IMR-90 (cell line): ENCODE measurements around the gene ZNF74. TPM values are rescaled to one million over a fixed set of nuclear protein-coding genes. Genes with fewer than 3 reads are reported as not detected.
A peak's percentile ranks its signal among the peaks of the same experiment; 100 is the strongest.

Source experiments
- ATAC-seq: fragments of 200-7000 bp; cut with Tn5 transposase; 2 replicates; pipeline ENCODE4 v1.9.1; 2020; ENCODE audit warnings: low read depth, mild to moderate bottlenecking, moderate library complexity
- BruUV-seq: library from RNA; stranded (reverse); fragments of 400-500 nt; replicated peaks from 2 replicates; lab custom pipeline; 2021; lab: Mats Ljungman, UMichigan
- CTCF ChIA-PET: fragments of 300-600 bp; formaldehyde crosslinking; extraction: SDS; loops from one replicate; lab custom pipeline; 2021; ENCODE audit warnings: antibody characterized with exemption; lab: Yijun Ruan, JAX
- POLR2A ChIA-PET: fragments of 300-600 bp; sonication (Branson Sonifier 250); formaldehyde crosslinking; loops from one replicate; lab custom pipeline; 2022; ENCODE audit warnings: antibody characterized with exemption; ENCODE audit not compliant: unreplicated experiment; lab: Charles Lee
- DNase-seq: peaks from one replicate; pipeline ENCODE4 v3.0.0; 2013
- H2AFZ ChIP-seq: replicated peaks from 2 replicates; pipeline ENCODE3; 2013; ENCODE audit warnings: low read length, mild to moderate bottlenecking; ENCODE audit not compliant: poor library complexity
- H2AK5ac ChIP-seq: 2 replicates; pipeline ENCODE4 v1.6.1; 2013; ENCODE audit warnings: low read depth, low read length, inconsistent platforms
- H2AK9ac ChIP-seq: replicated peaks from 2 replicates; pipeline ENCODE3; 2013; ENCODE audit warnings: mild to moderate bottlenecking, low read depth, low read length, moderate library complexity; ENCODE audit not compliant: poor library complexity
- H2BK120ac ChIP-seq: 2 replicates; pipeline ENCODE4 v1.6.1; 2013; ENCODE audit warnings: low read depth, low read length, inconsistent platforms
- H2BK15ac ChIP-seq: 3 replicates; pipeline ENCODE4 v1.6.1; 2013; ENCODE audit warnings: low read depth, low read length, inconsistent platforms
- H2BK20ac ChIP-seq: 2 replicates; pipeline ENCODE4 v1.6.1; 2013; ENCODE audit warnings: low read depth, mild to moderate bottlenecking, inconsistent platforms, low read length, moderate library complexity
- H2BK5ac ChIP-seq: 2 replicates; pipeline ENCODE4 v1.6.1; 2013; ENCODE audit warnings: mild to moderate bottlenecking, low read depth, low read length, inconsistent platforms; ENCODE audit not compliant: poor library complexity, severe bottlenecking
- H3K14ac ChIP-seq: replicated peaks from 2 replicates; pipeline ENCODE4 v1.6.1; 2013; ENCODE audit warnings: low read depth, low read length, inconsistent platforms
- H3K18ac ChIP-seq: 2 replicates; pipeline ENCODE4 v1.6.1; 2013; ENCODE audit warnings: low read depth, low read length, control low read depth
- H3K23ac ChIP-seq: 2 replicates; pipeline ENCODE4 v1.6.1; 2013; ENCODE audit warnings: low read depth, low read length, inconsistent platforms
- H3K27ac ChIP-seq: 2 replicates; pipeline ENCODE4 v1.5.1; 2013; ENCODE audit warnings: mild to moderate bottlenecking, control low read depth, low read length; ENCODE audit not compliant: insufficient read depth
- H3K27me3 ChIP-seq: 2 replicates; pipeline ENCODE4 v1.6.1; 2013; ENCODE audit warnings: low read length; ENCODE audit not compliant: control insufficient read depth, insufficient read depth
- H3K36me3 ChIP-seq: 2 replicates; pipeline ENCODE4 v1.6.1; 2013; ENCODE audit warnings: low read length, mixed read lengths; ENCODE audit not compliant: control insufficient read depth, insufficient read depth
- H3K4ac ChIP-seq: 2 replicates; pipeline ENCODE4 v1.6.1; 2013; ENCODE audit warnings: low read depth, low read length, inconsistent platforms
- H3K4me1 ChIP-seq: 2 replicates; pipeline ENCODE4 v1.6.1; 2013; ENCODE audit warnings: low read length, mixed read lengths; ENCODE audit not compliant: control insufficient read depth, insufficient read depth
- H3K4me2 ChIP-seq: 2 replicates; pipeline ENCODE4 v1.6.1; 2013; ENCODE audit warnings: low read depth, mild to moderate bottlenecking, control low read depth, low read length, moderate library complexity
- H3K4me3 ChIP-seq: 2 replicates; pipeline ENCODE4 v1.5.1; 2013; ENCODE audit warnings: low read depth, mild to moderate bottlenecking, control low read depth, low read length, moderate library complexity; ENCODE audit not compliant: insufficient read depth
- H3K56ac ChIP-seq: 2 replicates; pipeline ENCODE4 v1.6.1; 2013; ENCODE audit warnings: low read length, inconsistent platforms; ENCODE audit not compliant: insufficient read depth; ENCODE audit errors: extremely low read depth
- H3K79me1 ChIP-seq, 2 experiments: 2 replicates each; pipeline ENCODE4 v1.6.1; 2013; ENCODE audit warnings: low read length in 2 of 2, inconsistent platforms in 1 of 2, low read depth in 1 of 2
- H3K9ac ChIP-seq: 2 replicates; pipeline ENCODE4 v1.6.1; 2013; ENCODE audit warnings: low read depth, low read length, control low read depth
- H3K9me1 ChIP-seq: 2 replicates; pipeline ENCODE4 v1.6.1; 2013; ENCODE audit warnings: low read length, inconsistent platforms; ENCODE audit not compliant: insufficient read depth
- H3K9me3 ChIP-seq: 2 replicates; pipeline ENCODE4 v1.6.1; 2013; ENCODE audit warnings: low read length; ENCODE audit not compliant: control insufficient read depth, insufficient read depth
- H4K20me1 ChIP-seq: 2 replicates; pipeline ENCODE4 v1.6.1; 2013; ENCODE audit warnings: low read length, inconsistent platforms; ENCODE audit not compliant: insufficient read depth
- H4K5ac ChIP-seq: 2 replicates; pipeline ENCODE4 v1.6.1; 2013; ENCODE audit warnings: mild to moderate bottlenecking, low read depth, low read length, control low read depth
- H4K8ac ChIP-seq, 2 experiments: 2 replicates each; pipeline ENCODE4 v1.6.1; 2013; ENCODE audit warnings: low read depth in 2 of 2, low read length in 2 of 2, control low read depth in 1 of 2, inconsistent platforms in 1 of 2
- H4K91ac ChIP-seq: 2 replicates; pipeline ENCODE4 v1.6.1; 2013; ENCODE audit warnings: low read depth, low read length, inconsistent platforms; ENCODE audit not compliant: insufficient read depth
- BHLHE40 ChIP-seq: fragments of 150-350 bp; IDR thresholded peaks from 2 replicates; pipeline ENCODE4 v1.6.1; 2016; ENCODE audit warnings: mild to moderate bottlenecking, low read depth, low read length
- ELK1 ChIP-seq: fragments of 150-350 bp; IDR thresholded peaks from 2 replicates; pipeline ENCODE4 v1.6.1; 2016; ENCODE audit warnings: low read depth, mild to moderate bottlenecking, low read length, moderate library complexity, borderline replicate concordance
- MAZ ChIP-seq: IDR thresholded peaks from 2 replicates; pipeline ENCODE4 v1.6.1; 2012; ENCODE audit warnings: low read depth, mild to moderate bottlenecking, low read length, improper control_type of control experiment, moderate library complexity, borderline replicate concordance
- NFE2L2 ChIP-seq: fragments of 150-350 bp; IDR thresholded peaks from 2 replicates; pipeline ENCODE4 v1.6.1; 2016; ENCODE audit warnings: low read depth, mild to moderate bottlenecking, low read length
- POLR2A ChIP-seq: IDR thresholded peaks from 2 replicates; pipeline ENCODE4 v1.6.1; 2012; ENCODE audit warnings: mild to moderate bottlenecking, low read depth, low read length
- RAD21 ChIP-seq: IDR thresholded peaks from 2 replicates; pipeline ENCODE4 v1.6.1; 2012; ENCODE audit warnings: low read length, improper control_type of control experiment
- SMC3 ChIP-seq: fragments of 150-350 bp; IDR thresholded peaks from 2 replicates; pipeline ENCODE4 v1.6.1; 2016; ENCODE audit warnings: low read depth, mild to moderate bottlenecking, antibody characterized with exemption, low read length, moderate library complexity
- WGBS, 2 experiments: methylation state at CpG; one replicate each; pipeline versions ENCODE4 v1.1.5 to v1.1.7; 2013; ENCODE audit warnings: missing lambda C conversion rate in 2 of 2; ENCODE audit not compliant: insufficient read length in 1 of 2; ENCODE audit errors: extremely low coverage in 2 of 2; 5-methylcytosine and 5-hydroxymethylcytosine counted together
- dilution Hi-C: fragments of 300-500 bp; cut with HindIII; formaldehyde crosslinking; loops from one replicate; pipeline ENCODE4 v1.14.3; 2018; ENCODE audit warnings: low sequenced_read_pairs; ENCODE audit not compliant: unreplicated experiment
- in situ Hi-C: fragments of 300-500 bp; cut with MboI; formaldehyde crosslinking; loops from 3 replicates; pipeline ENCODE4 v1.14.3; 2019; ENCODE audit warnings: low sequenced_read_pairs, inconsistent platforms, mixed read lengths
- intact Hi-C: fragments of 100-400 bp; cut with micrococcal nuclease; formaldehyde crosslinking; loops from 2 replicates; pipeline ENCODE4 v1.10.0; 2022
- polyA plus RNA-seq, 3 experiments: library from polyadenylated mRNA; depleted of rRNA; stranded (reverse); fragments of >200 nt; gene quantifications; 2 replicates each; pipeline ENCODE4 v1.2.3, GENCODE V29; 2012; ENCODE audit warnings: low replicate concordance in 1 of 3
- total RNA-seq: library from RNA; depleted of rRNA; stranded (reverse); fragments of >200 nt; gene quantifications from 2 replicates; pipeline ENCODE4 v1.2.3, GENCODE V29; 2012
- TF ChIP-seq, protein P1 (sequence below): conservative IDR thresholded peaks from 2 replicates; pipeline ENCODE4 v1.5.1; 2012; ENCODE audit warnings: mild to moderate bottlenecking, low read depth, low read length, improper control_type of control experiment

The ZNF74 gene
- total and polyA plus RNA-seq, 2 of the 4 experiments (the other 2 are of a cell fraction): 7.5 to 8.4 TPM

- H3K27me3 ChIP-seq: no peaks in the 10 kb centered on the region
- H3K9me1 ChIP-seq: no peaks in the 10 kb centered on the region; the same call in 1 of the 2 replicates
- no peak overlapping the region for H3K4me2 ChIP-seq
- no TSS peak for BruUV-seq
- CTCF ChIA-PET: no interaction called here
- in situ Hi-C loops (no loop called here), intact Hi-C loops (no loop called here), dilution Hi-C loops (no loop called here)
- no peak overlapping the region for H3K56ac ChIP-seq
- H3K36me3 ChIP-seq: peaks cover 26% of the 10 kb centered on the region
- no peaks in the 10 kb centered on the region for H3K79me1 ChIP-seq
- no peak overlapping the region for H4K91ac ChIP-seq
- WGBS, 2 experiments: 96% methylated on average over 3 of the region's 5 CpGs; no CpG with 5 or more reads in 1 of the 2 experiments
- H2AFZ ChIP-seq: no peak overlapping the region
- no peak overlapping the region for H4K5ac ChIP-seq
- H2BK5ac ChIP-seq: no peak overlapping the region
- DNase-seq (no peak), ATAC-seq (peak; percentile 42; the same call in 1 of the 2 replicates)
- H3K18ac ChIP-seq: no peak overlapping the region
- no peak overlapping the region for H2AK5ac ChIP-seq
- H2BK20ac ChIP-seq: no peak overlapping the region
- no peak overlapping the region for H3K4me3 ChIP-seq
- H3K4ac ChIP-seq: no peak overlapping the region
- POLR2A ChIA-PET: no interaction called here
- H3K23ac ChIP-seq: no peak overlapping the region
- no peak overlapping the region for H3K14ac ChIP-seq
- no peak overlapping the region for H2AK9ac ChIP-seq
- H3K27ac ChIP-seq: no peak overlapping the region
- H3K4me1 ChIP-seq: no peaks in the 10 kb centered on the region
- 0 out of 2 replicates have a peak, but pooled peaks cover 4% of the 10 kb centered on the region for H4K20me1 ChIP-seq
- no peak overlapping the region for H2BK120ac ChIP-seq
- no peak overlapping the region for H3K9ac ChIP-seq
- no peak overlapping the region for H2BK15ac ChIP-seq
- no peaks in the 10 kb centered on the region for H3K9me3 ChIP-seq
- H4K8ac ChIP-seq: no peak overlapping the region
- TF ChIP-seq, protein P1, sequence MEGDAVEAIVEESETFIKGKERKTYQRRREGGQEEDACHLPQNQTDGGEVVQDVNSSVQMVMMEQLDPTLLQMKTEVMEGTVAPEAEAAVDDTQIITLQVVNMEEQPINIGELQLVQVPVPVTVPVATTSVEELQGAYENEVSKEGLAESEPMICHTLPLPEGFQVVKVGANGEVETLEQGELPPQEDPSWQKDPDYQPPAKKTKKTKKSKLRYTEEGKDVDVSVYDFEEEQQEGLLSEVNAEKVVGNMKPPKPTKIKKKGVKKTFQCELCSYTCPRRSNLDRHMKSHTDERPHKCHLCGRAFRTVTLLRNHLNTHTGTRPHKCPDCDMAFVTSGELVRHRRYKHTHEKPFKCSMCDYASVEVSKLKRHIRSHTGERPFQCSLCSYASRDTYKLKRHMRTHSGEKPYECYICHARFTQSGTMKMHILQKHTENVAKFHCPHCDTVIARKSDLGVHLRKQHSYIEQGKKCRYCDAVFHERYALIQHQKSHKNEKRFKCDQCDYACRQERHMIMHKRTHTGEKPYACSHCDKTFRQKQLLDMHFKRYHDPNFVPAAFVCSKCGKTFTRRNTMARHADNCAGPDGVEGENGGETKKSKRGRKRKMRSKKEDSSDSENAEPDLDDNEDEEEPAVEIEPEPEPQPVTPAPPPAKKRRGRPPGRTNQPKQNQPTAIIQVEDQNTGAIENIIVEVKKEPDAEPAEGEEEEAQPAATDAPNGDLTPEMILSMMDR: no peak
- TF ChIP-seq MAZ: no peak
- TF ChIP-seq ELK1: no peak
- no peak for TF ChIP-seq BHLHE40
- no peak for TF ChIP-seq SMC3
- TF ChIP-seq POLR2A: no peak
- TF ChIP-seq RAD21: no peak
- TF ChIP-seq NFE2L2: no peak
Observed at GRCh38 chr22:20448630-20449029, 54.7 kb downstream of the ZNF74 start.
